GM18867 (cell line): ENCODE data around the gene GPR119.
"Not testable (repeated sequence)": the region's sequence is repeated elsewhere in the genome, so short reads cannot be mapped to it uniquely, and the experiment has no call there.

Experiments
- ATAC-seq: cut with Tn5 transposase; IDR thresholded peaks from one replicate; pipeline ENCODE4 v1.9.1; 2021; ENCODE audit warnings: mild to moderate bottlenecking, moderate library complexity; ENCODE audit not compliant: unreplicated experiment

GPR119 gene

DNA sequence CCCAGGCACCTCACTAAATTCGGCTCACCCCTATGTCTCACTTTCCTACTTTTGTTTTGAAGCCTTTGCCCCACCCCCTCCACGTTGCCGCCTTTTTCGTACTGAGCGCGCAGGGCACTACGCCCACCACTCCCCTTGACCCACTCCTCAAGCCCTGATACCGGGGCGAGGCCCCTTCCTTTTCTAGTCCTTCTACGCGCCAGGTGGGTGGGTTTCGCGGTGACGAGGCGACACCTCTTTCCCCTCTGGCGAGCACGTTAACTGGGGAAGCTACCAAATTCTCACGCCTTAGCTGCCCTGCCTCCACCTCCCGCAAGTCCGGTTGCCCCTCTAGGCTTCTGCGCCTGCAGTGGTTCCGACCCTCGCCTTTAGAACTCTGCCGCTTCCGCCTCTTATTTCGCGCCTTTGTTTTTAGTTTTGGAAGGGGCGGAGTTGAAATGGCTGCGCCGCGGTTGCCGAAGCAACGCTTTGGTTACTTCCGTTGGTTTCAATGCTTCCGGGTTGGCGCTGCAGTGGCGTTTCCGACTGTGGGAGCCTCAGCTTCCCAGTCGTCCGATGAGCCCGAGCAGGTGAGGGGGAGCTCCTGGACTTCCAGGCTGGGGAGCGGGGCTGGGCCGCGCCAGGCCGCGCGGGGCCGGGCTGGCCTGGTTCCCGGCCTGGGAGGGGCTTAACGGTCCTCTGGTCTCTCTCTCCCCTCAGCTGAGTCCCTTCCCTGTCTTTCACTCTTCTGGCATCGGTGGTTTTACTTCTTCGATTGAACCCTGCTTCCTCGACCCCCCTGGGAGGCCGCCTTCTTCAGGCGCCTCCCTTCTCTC lies 45.9 kb downstream of the GPR119 start, which contains the start of gene SLC25A14:
SLC25A14 (plus strand) TSS at position 512 of the 815 bp plus-strand sequence. CDS start 360 bp downstream, outside the sequence.
- ATAC-seq, result peak; percentile 97

DNA sequence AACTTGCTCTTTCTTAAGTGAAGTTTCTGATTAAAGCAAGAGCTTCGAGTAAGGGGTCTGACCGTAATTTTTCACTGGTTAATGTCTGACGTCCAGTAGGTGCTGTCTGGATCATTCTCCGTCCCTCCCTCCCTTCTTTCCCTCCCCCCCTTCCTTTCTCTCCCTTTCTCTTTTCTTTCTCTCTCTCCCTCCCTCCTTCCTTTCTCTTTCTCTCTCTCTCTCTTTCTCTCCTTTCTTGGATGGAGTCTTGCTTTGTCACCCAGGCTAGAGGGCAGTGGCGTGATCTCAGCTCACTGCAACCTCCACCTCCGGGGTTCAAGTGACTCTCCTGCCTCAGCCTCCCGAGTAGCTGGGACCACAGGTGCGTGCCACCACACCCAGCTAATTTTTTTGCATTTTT lies 46.6 kb downstream of the GPR119 start:
- ATAC-seq, result not testable (repeated sequence)

DNA sequence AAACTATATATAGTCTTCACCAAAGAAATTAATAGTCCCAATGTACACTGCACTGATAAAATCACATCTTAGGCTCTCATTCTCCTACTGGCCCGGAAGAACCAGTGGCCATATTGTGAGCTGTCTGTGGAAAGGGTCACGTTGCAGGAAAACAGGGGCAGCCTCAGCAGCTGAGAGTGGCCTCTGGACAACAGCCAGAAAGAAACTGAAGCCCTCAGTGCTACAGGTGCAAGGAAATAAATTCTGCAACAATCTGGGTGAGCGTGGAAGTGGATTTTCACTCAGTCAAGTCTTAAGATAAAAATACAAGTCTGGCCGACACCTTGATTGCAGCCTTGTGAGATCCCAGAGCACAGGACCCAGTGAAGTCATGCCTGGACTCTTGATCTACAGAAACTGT lies 48.9 kb downstream of the GPR119 start:
- ATAC-seq, result no peak
